Femur (tissue), 1 donor: ENCODE measurements around the gene CENPH.
"Not testable (repeated sequence)": the region's sequence is repeated elsewhere in the genome, so short reads cannot be mapped to it uniquely, and the experiment has no call there.

Experiments
- DNase-seq: peaks from one replicate; pipeline ENCODE4 v3.0.0-alpha.2; 2017

Gene CENPH

DNA sequence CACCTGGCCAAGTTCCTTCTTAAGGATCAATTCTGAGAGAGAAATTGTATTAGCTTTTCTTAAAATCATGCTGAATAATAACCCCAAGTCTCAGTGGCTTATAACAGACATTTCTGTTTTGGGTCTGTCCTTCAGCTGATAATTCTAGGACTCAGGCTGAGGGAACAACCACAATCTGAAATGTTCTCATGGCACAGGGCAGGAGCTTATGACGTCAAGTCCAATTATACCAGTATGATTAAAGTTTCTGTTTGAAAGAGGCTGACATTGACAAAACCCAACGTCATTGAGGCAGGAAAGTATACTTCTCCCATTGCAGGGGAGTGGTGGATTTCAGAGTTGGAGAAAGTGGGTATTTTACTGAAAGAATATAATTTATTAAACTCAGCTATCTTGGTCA lies 21.8 kb downstream of the CENPH start:
- no peak for DNase-seq

DNA sequence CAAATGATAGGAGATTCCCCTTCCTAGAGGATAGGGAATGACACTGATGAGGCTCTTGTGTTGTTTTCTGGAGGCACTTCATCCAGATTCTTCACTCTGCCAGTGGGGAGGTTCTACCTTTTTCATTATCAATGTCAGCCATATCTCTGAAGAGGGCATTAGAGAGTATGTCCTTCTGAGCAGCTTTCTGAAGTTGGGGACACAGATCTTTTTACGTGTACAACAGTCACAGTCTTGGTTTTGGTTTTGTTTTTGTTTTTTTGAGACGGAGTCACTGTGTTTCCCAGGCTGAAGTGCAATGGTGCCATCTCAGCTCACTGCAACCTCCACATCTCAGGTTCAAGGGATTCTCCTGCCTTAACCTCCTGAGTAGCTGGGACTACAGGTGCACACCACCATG lies 22.6 kb downstream of the CENPH start:
- no peak for DNase-seq

DNA sequence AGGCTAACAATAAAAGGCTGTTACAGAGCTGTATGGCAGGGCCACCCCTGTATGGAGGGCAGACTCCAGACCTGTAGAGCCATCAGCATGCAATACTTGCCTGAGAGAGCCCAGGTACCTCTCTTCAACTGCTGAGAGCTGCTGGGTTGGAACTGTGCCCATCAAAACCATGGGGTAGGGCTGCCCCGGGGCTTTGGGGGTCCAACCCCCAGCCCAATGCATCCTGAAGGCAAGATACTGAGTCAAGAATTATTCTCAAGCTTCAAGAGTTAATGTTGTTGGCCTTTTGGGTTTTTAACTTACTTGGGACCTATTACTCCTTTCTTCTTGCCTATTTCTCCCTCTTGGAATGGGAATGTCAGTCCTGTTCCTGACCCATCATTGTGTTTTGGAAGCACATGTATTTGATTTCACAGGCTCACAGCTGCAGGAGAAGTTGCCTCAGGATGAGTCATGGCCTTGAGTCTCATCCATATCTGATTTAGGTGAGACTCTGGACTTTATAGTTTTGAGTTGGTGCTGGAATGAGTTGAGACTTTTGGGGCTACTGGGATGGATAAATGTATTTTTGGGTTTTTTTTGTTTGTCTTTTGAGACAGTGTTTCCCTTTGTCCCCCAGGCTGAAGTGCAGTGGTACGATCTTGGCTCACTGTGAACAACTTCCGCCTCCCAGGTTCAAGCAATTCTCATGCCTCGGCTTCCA lies 24.3 kb downstream of the CENPH start:
- DNase-seq: no peak

DNA sequence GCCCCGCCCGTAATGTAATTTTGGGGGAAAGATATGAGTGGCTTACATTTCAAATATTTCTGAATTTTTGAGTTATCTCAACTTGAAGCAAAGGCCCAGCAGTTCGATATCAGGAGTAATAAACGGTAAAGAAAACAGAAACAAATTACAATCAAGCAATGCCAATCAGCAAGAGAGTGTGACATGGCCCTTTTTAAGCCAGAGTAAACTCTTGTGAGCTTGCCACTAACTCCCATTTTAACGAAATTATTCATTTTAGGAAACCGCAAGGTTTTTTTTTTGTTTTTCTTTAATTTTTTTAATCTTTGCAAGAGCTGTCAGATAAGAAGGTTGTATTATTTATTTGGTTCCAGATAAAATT lies 27.7 kb downstream of the CENPH start:
- no peak for DNase-seq

DNA sequence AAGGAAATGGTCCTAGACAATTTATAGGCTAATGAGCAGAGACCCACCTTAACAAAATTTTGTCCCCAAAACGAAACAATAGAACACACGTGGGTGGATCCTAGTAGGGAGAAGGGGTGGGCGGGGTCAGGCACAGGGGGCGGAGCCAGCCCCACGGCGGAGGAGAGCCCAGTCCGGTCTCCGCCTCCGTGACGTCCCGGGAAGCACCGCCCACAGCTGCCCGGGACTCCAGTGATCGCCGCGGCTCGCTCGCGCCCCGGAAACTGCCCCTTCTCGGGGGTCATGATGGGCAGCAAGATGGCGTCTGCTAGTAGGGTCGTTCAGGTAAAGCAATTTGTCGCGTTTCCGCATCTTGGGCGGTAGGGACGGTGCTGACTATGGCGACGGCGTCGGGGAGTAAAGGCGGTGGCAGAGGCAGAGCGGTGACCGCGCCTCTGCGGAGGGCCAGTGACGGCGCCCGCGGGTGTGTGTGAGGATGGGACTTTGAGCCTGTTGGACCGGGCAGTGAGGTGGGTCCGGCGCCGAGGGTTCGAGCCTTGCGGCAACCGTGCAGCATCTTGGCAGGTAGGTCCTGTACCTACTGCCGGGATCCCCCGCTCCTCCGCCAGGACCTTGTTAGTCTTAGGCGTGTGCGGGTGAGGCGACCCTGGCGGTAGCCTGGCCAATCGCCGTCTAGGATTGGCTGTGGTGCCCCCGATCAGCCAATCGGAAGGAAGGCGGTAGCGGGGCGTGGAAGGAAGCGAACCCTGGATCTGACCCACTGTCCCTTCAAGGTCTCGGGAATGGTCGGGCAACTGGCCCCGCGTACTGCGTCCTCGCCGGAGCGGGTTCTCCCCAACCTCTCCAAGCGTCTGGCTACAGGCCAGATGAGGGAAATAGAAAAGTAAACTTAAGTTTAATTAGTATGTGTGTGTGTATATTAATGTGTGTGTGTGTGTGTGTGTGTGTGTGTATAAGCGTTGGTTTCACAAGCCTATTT lies 28.5 kb downstream of the CENPH start:
- peak; percentile 98 for DNase-seq

DNA sequence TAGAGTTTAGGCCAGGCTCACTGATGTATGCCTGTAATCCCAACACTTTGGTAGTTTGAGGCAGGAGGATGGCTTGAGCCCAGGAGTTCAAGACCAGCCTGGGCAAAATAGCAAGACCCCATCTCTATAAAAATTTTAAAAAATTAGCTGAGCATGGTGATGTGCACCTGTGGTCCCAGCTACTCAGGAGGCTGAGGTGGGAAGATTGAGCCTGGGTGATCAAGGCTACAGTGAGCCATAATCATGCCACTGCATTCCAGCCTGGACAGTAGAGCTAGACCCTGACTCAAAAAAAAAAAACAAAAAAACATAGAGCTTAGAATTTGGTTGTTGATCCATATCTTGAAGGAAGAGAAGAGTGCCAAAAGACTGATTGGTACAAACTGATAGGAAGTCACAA lies 30.6 kb downstream of the CENPH start:
- DNase-seq: no peak

DNA sequence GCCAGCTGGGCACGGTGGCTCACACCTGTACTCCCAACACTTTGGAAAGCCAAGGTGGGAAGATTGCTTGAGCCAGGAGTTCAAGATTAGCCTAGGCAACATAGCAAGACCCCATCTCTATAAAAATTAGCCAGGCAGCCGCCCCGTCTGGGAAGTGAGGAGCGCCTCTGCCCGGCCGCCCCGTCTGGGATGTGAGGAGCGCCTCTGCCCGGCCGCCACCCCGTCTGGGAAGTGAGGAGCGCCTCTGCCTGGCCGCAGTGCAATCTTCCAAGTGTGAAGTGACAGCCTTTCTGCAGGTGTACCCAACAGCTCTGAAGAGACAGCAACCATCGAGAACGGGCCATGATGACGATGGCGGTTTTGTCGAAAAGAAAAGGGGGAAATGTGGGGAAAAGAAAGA lies 31.0 kb downstream of the CENPH start:
- not testable (repeated sequence) for DNase-seq

DNA sequence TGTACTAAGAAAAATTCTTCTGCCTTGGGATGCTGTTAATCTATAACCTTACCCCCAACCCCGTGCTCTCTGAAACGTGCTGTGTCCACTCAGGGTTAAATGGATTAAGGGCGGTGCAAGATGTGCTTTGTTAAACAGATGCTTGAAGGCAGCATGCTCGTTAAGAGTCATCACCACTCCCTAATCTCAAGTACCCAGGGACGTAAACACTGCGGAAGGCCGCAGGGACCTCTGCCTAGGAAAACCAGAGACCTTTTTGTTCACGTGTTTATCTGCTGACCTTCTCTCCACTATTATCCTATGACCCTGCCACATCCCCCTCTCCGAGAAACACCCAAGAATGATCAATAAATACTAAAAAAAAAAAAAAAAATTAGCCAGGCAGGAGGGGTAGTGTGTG lies 31.4 kb downstream of the CENPH start:
- not testable (repeated sequence) for DNase-seq

DNA sequence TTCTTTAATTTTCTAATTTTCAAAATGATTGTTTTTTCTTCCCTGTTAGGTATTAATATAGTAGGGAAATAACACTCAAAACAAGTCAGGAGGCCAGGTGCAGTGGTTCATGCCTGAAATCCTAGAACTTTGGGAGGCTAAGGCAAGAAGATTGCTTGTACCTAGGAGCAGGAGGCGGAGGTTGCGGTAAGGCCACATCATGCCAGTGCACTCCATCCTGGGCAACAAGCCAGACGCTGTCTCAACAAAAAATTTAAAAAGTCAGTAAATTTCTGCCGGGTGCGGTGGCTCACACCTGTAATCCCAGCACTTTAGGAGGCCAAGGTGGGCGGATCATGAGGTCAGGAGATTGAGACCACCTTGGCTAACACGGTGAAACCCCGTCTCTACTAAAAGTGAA lies 35.1 kb downstream of the CENPH start:
- DNase-seq: no peak

DNA sequence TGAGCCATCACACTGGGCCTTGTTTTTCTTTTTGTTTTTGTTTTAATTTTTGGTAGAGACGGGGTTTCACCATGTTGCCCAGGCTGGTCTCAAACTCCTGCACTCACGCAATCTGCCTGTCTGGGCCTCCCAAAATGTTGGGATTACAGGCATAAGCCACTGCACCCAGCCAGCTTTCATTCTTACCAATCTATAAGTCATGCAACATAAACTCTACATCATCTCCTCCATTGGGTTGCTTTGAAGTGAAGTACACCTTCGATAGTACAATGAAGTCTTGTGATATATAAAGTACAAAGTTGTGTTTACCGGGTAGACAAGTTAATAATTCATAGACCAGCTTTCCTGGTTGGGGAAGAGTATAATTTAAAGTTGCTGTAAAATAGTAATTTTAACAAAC lies 36.5 kb downstream of the CENPH start:
- no peak for DNase-seq

DNA sequence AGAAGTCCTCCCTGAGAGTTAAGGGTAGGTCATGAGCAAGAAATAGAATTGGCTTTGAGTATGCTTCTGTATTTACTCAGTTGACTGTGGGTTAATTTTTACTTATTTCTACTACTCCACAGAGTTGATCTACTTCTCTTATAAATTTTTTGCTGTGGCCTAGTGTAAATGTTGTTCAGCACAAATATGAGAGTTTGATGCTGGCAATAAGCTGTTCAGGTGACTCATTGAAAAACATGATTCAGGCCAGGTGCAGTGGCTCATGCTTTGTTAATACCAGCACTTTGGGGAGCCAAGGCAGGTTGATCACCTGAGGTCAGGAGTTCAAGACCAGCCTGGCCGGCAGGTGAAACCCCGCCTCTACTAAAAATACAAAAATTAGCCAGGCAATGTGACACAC lies 40.8 kb downstream of the CENPH start:
- no peak for DNase-seq

DNA sequence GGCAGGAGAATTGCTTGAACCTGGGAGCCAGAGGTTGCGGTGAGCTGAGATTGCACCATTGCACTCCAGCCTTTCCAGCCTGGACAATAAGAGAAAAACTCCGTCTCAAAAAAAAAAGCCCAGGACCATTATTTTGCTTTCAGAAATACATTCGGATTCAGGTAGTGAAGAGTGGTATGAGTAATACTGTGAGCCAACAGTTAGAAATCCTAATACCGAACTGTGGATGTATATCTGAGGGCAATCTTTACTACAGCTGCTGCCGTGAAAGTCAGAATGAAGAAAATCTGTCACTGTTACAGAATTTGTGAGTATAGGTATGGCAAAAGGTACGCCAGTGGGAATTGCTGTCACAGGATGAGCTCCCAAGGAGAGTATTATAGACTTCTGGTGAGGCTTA lies 41.9 kb downstream of the CENPH start:
- no peak for DNase-seq

DNA sequence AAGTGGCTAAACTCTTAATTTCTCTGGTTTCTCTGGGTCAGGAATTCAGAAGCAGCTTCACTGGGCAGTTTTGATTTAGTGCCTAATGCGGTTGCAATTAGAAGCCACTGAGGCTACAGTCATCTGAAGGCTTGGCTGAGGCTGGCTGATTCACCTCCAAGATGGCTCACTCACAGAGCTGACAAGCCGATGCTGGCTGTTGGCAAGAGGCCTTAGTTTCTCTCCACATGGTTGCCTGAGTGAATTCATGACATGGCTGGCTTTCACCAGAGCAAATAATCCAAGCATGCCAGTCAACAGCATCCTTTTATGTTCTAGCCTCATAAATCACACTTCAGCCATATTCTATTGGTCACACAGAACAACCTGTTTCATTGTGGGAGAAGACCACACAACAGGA lies 42.5 kb downstream of the CENPH start:
- DNase-seq: no peak

DNA sequence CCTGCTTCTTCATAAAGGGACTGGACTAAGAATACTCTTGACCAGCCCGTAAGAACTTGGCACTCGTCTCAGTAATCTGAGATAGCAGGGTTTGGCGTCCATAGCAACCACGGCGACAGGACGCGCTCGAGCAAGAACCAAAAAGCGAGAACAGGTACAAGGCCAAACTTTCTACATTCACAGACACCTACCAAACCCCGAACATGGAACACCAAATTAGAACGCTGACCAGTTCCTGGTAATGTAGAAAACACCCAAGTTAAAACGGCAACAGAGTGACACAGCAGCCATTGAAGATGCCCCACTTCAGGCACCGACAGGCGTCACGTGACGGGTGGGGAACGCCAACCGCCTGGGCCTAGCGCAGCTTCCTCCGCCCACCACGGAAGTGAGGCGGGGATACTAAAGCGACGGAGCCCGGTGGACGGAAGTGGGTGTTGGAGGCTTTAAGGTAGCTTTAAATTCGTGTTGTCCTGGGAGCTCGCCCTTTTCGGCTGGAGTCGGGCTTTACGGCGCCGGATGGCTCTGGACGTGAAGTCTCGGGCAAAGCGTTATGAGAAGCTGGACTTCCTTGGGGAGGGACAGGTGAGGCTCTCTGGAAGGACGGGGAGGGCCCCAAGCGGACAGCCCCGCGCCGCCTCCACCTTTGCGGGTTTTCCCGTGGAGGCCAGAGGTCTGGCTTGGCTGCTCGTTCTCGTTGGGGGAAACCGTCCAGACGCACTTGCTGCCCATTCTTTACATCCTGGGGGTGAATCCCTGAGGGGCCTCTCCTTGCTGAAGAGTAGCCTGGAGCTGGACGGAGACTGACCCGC lies 45.3 kb downstream of the CENPH start, which contains the start of gene CDK7:
Gene CDK7 (plus strand): TSS at position 430 of the 812 bp plus-strand sequence. CDS start 90 bp downstream, at position 520.
- peak; percentile 96 for DNase-seq

DNA sequence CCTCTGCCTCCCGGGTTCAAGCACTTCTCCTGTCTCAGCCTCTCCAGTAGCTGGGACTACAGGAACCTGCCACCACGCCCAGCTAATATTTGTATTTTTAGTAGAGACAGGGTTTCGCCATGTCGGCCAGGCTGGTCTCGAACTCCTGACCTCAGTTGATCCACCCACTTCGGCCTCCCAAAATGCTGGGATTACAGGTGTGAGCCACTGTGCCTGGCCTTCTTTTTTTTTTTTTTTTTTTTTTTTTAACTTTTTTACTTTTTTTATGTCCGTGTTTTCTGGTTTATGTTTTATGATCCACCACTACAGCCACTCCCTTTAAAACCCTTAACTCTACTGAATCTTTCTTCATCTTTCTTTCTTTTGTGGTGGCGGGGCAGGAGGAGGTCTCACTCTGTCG lies 47.4 kb downstream of the CENPH start:
- not testable (repeated sequence) for DNase-seq

DNA sequence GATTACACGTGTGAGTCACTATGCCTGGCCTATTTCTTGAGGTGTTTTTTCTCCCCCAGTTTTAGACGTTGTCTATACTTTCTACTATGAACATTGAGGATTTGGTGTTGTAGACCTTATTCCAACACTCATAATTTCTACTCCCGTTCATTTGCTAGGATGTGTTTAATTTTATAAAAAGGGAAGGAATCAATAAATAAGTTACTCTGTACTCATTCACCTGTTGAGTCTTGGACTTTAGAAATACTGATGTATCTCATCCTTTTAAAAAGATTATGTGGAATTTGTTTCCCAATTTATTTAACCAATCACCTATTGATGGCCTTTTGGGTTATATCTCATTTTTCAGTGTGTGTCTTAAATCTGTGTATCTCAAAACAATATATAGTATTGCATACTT lies 48.5 kb downstream of the CENPH start:
- no peak for DNase-seq

DNA sequence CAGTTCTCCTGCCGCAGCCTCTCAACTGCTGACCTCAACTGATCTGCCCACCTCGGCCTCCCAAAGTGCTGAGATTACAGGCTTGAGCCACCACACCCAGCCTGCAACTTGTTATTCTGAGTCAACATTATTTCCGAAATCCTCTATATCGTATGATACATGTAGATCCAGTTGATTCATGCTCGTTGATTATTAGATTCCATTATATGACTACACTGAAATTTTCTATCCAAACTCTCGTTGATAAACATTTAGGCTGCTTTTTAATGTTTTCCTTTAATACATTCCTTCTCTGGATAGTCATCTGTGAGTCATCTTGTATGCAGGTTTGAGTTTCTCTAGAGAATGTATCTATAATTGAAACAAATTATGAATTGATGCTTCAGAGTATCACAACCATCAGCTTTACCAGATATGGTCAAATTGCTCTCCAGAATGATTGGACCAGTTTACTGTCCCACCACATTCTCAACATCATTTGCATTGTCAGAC lies 49.4 kb downstream of the CENPH start:
- DNase-seq: no peak

DNA sequence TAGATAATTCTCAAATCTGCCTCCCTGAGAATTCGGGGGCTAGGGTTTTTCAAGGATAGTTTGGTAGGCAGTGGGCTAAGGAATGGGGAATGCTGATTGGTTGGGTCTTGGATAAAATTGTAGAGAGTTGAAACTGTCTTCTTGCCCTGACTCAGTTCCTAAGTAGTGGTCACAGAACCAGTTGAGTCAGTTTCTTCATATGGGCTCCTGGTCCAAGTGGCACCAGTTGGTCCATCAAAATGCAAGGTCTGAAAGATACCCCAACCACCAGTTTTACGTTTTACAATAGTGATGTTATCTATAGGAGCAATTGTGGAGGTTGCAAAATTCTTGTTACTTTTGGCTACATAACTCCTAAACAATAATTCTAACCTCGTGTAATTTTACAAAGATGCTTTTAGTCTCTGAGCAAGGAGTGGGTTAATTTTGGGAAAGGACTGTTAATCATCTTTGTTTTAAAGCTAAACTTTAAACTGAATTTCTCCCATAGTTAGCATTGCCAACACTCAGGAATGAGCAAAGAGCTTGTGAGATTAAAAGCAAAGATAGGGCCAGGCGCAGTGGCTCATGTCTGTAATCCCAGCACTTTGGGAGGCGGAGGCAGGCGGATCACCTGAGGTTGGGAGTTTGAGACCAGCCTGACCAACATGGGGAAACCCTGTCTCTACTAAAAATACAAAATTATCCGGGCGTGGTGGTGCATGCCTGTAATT lies 53.0 kb downstream of the CENPH start:
- DNase-seq: no peak

DNA sequence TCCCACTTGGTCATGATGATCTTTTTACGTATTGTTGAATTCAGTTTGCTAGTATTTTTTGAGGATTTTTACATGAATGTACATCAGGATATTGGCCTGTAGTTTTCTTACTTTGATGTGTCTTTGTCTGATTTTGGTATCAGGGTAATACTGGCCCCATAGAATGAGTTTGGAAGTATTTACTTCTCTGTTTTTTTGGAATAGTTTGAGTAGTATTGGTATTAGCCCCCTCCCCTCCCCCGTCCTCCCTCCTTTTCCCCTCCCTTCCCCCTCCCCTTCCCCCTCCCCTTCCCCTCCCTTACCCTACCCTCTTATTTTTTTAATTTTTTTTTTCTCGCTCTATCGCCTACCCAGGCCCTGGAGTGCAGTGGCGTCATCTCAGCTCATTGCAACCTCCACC lies 55.6 kb downstream of the CENPH start:
- DNase-seq: no peak

DNA sequence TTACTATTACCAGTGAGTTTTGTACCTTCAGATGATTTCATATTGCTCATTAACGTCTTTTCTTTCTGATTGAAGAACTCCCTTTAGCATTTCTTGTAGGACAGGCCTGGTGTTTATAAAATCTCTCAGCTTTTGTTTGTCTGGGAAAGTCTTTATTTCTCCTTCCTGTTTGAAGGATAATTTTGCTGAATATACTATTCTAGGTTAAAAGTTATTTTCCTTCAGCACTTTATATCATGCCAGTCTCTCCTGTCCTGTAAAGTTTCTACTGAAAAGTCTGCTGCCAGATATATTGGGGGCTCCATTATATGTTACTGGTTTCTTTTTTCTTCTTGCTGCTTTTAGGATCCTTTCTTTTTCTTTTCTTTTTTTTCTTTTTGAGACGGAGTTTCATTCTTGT lies 58.6 kb downstream of the CENPH start:
- no peak for DNase-seq

DNA sequence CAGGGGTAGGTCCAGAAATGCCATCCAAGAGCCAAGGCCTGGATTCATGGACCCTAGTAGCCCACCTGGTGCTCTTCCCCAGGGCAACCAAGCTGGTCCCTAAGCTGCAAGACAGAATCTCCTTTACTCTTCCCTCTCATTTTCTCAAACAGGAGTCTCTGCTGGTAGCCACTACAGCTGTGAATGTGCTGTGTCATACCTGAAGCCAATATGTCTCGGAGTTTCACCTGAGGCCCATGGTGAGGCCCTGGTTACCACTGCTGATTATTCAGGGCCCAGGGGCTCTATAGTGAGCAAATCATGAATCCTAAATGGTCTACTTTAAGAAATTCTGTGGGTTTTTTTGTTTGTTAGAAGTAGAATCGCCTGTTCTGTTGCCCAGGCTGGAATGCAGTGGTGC lies 61.2 kb downstream of the CENPH start:
- no peak for DNase-seq

DNA sequence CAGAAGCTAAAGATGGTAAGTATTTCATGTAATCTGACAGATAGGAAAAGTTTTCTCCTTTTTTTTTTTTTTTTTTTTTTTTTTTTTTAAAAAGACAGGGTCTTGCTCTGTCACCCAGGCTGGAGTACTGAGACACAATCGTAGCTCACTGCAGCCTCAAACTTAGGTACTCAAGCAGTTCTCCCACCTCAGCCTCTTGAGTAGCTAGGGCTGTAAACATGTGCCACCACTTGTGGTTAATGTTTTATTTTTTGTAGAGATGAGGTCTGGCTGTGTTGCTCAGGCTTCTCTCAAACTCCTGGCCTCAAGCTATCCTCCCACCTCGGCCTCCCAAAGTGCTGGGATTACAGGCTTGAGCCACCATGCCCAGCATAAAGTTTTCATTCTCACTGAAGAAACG lies 63.1 kb downstream of the CENPH start:
- DNase-seq: no peak
